GM18517 (cell line): ENCODE results near the gene RASSF5.

ENCODE experiments used
- ATAC-seq: cut with Tn5 transposase; IDR thresholded peaks from one replicate; pipeline ENCODE4 v1.9.1; 2021; ENCODE audit warnings: mild to moderate bottlenecking, moderate library complexity; ENCODE audit not compliant: unreplicated experiment

RASSF5 gene

GRCh38 chr1:206512058-206512850 lies 4.9 kb downstream of the RASSF5 start:
- ATAC-seq = no peak

GRCh38 chr1:206512851-206513180 lies 5.5 kb downstream of the RASSF5 start:
- ATAC-seq = no peak

GRCh38 chr1:206513312-206514111 lies 6.2 kb downstream of the RASSF5 start:
- no peak for ATAC-seq

GRCh38 chr1:206514813-206515387 lies 7.6 kb downstream of the RASSF5 start:
- ATAC-seq = no peak

GRCh38 chr1:206516728-206516990 lies 9.3 kb downstream of the RASSF5 start:
- no peak for ATAC-seq

- no peak for ATAC-seq
These were observed 10.5 kb downstream of the RASSF5 start for GRCh38 chr1:206517784-206518183.

GRCh38 chr1:206518206-206518605 lies 10.9 kb downstream of the RASSF5 start:
- ATAC-seq = no peak

GRCh38 chr1:206518743-206519142 lies 11.4 kb downstream of the RASSF5 start:
- no peak for ATAC-seq

GRCh38 chr1:206521127-206521526 lies 13.8 kb downstream of the RASSF5 start:
- ATAC-seq = no peak

- no peak for ATAC-seq
These were observed 14.5 kb downstream of the RASSF5 start for GRCh38 chr1:206521694-206522402.

- ATAC-seq = no peak
These were observed 17.5 kb downstream of the RASSF5 start for GRCh38 chr1:206524739-206525364.

GRCh38 chr1:206526064-206526911 lies 19.0 kb downstream of the RASSF5 start:
- ATAC-seq = no peak

GRCh38 chr1:206529425-206529824 lies 22.1 kb downstream of the RASSF5 start:
- no peak for ATAC-seq

- no peak for ATAC-seq
These were observed 25.0 kb downstream of the RASSF5 start for GRCh38 chr1:206532368-206532767.

GRCh38 chr1:206534552-206534951 lies 27.2 kb downstream of the RASSF5 start:
- no peak for ATAC-seq

GRCh38 chr1:206535853-206536188 lies 28.5 kb downstream of the RASSF5 start:
- ATAC-seq = no peak

- no peak for ATAC-seq
These were observed 29.8 kb downstream of the RASSF5 start for GRCh38 chr1:206537141-206537540.

GRCh38 chr1:206538086-206538770 lies 30.9 kb downstream of the RASSF5 start:
- no peak for ATAC-seq

GRCh38 chr1:206538901-206539640 lies 31.7 kb downstream of the RASSF5 start:
- no peak for ATAC-seq
